KMS-11 (cell line): ENCODE measurements around the gene ADCK2.

ENCODE experiments used
- H2AFZ ChIP-seq: fragments of 200-600 bp; sonication (generic); 2 replicates; pipeline ENCODE4 v1.6.1; 2016; ENCODE audit warnings: antibody characterized with exemption, mixed run types, low read depth
- H3K27ac ChIP-seq: fragments of 200-600 bp; sonication (generic); 2 replicates; pipeline ENCODE4 v1.6.1; 2016; ENCODE audit warnings: mild to moderate bottlenecking, mixed run types
- H3K27me3 ChIP-seq: fragments of 200-600 bp; sonication (generic); 2 replicates; pipeline ENCODE4 v1.6.1; 2017; ENCODE audit warnings: mild to moderate bottlenecking, low read depth, mixed run types, moderate library complexity; ENCODE audit not compliant: insufficient read depth
- H3K36me3 ChIP-seq: fragments of 200-600 bp; sonication (generic); 2 replicates; pipeline ENCODE4 v1.6.1; 2017; ENCODE audit warnings: mild to moderate bottlenecking, mixed run types; ENCODE audit not compliant: insufficient read depth
- H3K4me1 ChIP-seq: fragments of 200-600 bp; sonication (generic); 2 replicates; pipeline ENCODE4 v1.6.1; 2016; ENCODE audit warnings: mild to moderate bottlenecking, low read depth, mixed run types; ENCODE audit not compliant: poor library complexity, severe bottlenecking
- H3K4me2 ChIP-seq: fragments of 200-600 bp; sonication (generic); 2 replicates; pipeline ENCODE4 v1.7.0; 2016; ENCODE audit warnings: mild to moderate bottlenecking, mixed run types
- H3K4me3 ChIP-seq: fragments of 200-600 bp; sonication (generic); IDR thresholded peaks from 2 replicates; pipeline ENCODE4 v1.6.1; 2017; ENCODE audit warnings: low read depth, low read length, mixed read lengths; ENCODE audit not compliant: insufficient read depth
- H3K79me2 ChIP-seq: fragments of 200-600 bp; sonication (generic); 2 replicates; pipeline ENCODE4 v1.6.1; 2016; ENCODE audit warnings: low read depth, mixed run types; ENCODE audit not compliant: insufficient read depth
- H3K9ac ChIP-seq: fragments of 200-600 bp; sonication (generic); 2 replicates; pipeline ENCODE4 v1.6.1; 2016; ENCODE audit warnings: mild to moderate bottlenecking, mixed run types
- H4K20me1 ChIP-seq: fragments of 200-600 bp; sonication (generic); 2 replicates; pipeline ENCODE4 v1.6.1; 2016; ENCODE audit warnings: mild to moderate bottlenecking, mixed run types; ENCODE audit not compliant: insufficient read depth
- TF ChIP-seq, protein P1 (sequence below): fragments of 200-600 bp; sonication (generic); conservative IDR thresholded peaks from 2 replicates; pipeline ENCODE4 v1.6.1; 2017; ENCODE audit warnings: low read depth, mild to moderate bottlenecking, antibody characterized with exemption, low read length, moderate library complexity, mixed read lengths

The ADCK2 gene

DNA sequence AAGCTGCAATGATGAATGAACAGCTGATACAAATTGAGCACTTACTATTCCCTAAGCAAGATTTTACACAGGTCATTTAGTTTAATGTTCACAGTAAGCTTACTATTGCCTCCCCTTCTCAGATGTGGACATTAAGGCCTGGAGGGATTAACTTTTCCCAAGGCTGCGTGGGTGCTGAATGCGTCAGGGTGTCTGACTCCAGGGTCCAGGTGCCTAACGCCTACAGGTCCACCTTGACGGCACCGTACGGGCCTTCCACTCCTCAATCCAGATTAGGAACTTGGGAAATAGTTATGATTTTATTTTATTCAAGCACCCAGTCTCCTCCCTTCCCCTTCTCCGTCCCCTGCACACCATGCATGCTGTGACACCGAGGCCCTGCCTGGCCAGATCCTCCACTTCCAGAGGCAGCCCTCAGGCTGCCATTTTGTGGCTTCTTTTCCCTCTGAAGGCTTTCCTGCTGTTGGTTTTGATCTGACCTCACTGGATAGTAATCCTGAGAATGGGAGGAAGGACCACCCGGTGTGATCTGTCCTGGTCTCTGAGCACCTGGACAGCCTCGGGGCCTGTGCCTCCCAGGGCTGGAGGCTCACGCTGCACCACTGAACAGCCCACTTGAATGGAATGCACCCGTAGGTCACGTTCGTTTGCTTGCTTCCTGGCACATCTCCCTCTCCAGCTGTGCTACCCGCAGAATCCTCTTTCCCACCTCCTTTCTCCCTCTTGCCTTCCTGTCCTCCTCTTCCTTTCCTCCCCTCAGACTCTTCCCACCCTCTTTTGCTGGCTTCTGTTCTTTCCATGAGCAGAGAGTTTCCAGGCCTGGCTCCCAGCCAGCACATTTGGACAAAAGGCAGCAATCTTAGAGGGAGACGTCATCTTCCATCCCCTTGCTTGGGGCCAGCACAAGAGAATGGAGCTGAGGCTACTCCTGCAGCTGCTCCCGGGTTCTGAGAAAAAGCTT is 46.6 kb upstream of the ADCK2 start:
- no peak overlapping the region for H3K4me2 ChIP-seq
- H2AFZ ChIP-seq: no peak overlapping the region
- no peak overlapping the region for H3K27ac ChIP-seq
- no peaks in the 10 kb centered on the region for H3K27me3 ChIP-seq
- TF ChIP-seq, protein P1, sequence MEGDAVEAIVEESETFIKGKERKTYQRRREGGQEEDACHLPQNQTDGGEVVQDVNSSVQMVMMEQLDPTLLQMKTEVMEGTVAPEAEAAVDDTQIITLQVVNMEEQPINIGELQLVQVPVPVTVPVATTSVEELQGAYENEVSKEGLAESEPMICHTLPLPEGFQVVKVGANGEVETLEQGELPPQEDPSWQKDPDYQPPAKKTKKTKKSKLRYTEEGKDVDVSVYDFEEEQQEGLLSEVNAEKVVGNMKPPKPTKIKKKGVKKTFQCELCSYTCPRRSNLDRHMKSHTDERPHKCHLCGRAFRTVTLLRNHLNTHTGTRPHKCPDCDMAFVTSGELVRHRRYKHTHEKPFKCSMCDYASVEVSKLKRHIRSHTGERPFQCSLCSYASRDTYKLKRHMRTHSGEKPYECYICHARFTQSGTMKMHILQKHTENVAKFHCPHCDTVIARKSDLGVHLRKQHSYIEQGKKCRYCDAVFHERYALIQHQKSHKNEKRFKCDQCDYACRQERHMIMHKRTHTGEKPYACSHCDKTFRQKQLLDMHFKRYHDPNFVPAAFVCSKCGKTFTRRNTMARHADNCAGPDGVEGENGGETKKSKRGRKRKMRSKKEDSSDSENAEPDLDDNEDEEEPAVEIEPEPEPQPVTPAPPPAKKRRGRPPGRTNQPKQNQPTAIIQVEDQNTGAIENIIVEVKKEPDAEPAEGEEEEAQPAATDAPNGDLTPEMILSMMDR: no peak
- H3K9ac ChIP-seq: no peak overlapping the region
- H3K4me1 ChIP-seq: peaks cover 3% of the 10 kb centered on the region
- H4K20me1 ChIP-seq: no peaks in the 10 kb centered on the region
- H3K79me2 ChIP-seq: no peaks in the 10 kb centered on the region
- no peaks in the 10 kb centered on the region for H3K36me3 ChIP-seq
- no peak overlapping the region for H3K4me3 ChIP-seq

DNA sequence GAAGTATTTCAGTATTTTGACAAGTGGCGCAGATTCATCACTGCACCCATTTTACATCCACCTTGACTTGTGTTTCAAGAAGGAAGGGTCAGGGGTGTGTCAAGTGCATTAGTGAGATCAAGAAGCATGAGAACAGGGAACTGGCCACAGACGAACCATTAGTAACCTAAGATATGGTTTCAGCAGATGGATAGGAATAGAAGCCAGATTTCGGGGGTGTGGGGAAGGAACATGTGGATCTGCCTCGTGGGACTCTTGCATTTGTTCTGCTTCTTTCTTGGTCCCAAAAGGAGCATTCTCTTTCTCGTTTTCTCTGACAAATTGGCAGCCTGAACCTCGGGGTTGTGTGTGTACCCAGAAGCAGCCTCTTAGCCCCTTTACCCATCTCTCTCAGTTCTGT is 41.7 kb upstream of the ADCK2 start:
- no peaks in the 10 kb centered on the region for H3K27me3 ChIP-seq
- no peaks in the 10 kb centered on the region for H4K20me1 ChIP-seq
- TF ChIP-seq, protein P1: no peak
- no peaks in the 10 kb centered on the region for H3K79me2 ChIP-seq
- H3K4me3 ChIP-seq: no peak overlapping the region
- no peak overlapping the region for H2AFZ ChIP-seq
- H3K4me2 ChIP-seq: no peak overlapping the region
- no peak overlapping the region for H3K27ac ChIP-seq
- no peaks in the 10 kb centered on the region for H3K36me3 ChIP-seq
- no peak overlapping the region for H3K9ac ChIP-seq
- H3K4me1 ChIP-seq: peaks cover 3% of the 10 kb centered on the region

DNA sequence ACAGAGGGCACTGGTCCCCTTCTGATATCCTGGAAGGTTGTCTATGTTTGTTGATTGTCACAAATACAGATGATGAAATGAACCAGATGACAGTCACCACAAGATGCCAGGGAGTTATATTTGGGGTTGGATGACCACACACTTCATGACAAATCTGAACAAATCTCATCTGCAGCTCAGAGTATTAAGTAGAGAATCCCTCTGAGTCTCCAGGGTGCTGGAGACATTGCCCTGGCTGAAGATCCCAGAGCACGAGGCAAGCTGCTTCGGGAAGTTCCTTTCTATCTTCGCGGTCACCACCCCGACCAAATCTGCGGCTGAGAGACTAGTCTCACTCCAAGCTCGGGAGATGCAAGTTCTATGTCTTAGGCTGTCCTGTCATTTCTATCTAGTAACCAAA is 41.1 kb upstream of the ADCK2 start:
- Histone ChIP-seq H3K4me1 (peaks cover 3% of the 10 kb centered on the region), H4K20me1 (no peaks in the 10 kb centered on the region), H3K4me3 (no peak overlapping the region), H3K36me3 (no peaks in the 10 kb centered on the region), H3K27ac (no peak overlapping the region), H2AFZ (no peak overlapping the region), H3K9ac (no peak overlapping the region), H3K4me2 (no peak overlapping the region), H3K27me3 (no peaks in the 10 kb centered on the region), H3K79me2 (no peaks in the 10 kb centered on the region)
- TF ChIP-seq, protein P1: no peak

DNA sequence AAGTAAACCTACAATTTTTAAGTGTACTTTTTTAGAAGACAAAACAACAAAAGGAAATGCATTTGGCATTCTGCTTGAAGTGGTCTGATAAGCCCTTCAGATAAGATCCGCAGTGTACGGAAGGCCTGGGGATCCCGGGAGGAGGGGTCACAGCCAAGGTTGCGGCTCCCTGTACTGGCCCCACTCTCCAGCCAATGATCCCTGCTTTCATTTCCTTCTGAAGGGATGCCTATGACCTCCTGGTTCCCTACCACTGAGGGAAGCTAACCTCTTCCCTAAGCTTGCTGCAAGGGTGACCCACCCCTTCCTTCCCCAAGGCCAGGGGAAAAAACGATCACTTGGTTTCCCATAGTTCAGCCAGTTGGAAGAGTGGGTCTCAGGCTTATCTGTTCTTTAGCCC is 37.4 kb upstream of the ADCK2 start:
- Histone ChIP-seq H3K4me2 (no peak overlapping the region), H3K9ac (no peak overlapping the region), H3K79me2 (no peaks in the 10 kb centered on the region), H3K4me3 (no peak overlapping the region), H3K36me3 (no peaks in the 10 kb centered on the region), H3K27ac (no peak overlapping the region), H4K20me1 (no peaks in the 10 kb centered on the region), H3K27me3 (no peaks in the 10 kb centered on the region), H2AFZ (no peak overlapping the region), H3K4me1 (no peaks in the 10 kb centered on the region)
- TF ChIP-seq, protein P1: no peak
